ENCODE results near the gene LZTS2. TPM values are rescaled to one million over a fixed set of nuclear protein-coding genes. Genes with fewer than 3 reads are reported as not detected.

The LZTS2 gene
- total and polyA plus RNA-seq, 2 of the 8 experiments (the other 6 are each of a cell fraction or from before 2014, with no cell fraction given): 75.7 to 99.5 TPM

DNA sequence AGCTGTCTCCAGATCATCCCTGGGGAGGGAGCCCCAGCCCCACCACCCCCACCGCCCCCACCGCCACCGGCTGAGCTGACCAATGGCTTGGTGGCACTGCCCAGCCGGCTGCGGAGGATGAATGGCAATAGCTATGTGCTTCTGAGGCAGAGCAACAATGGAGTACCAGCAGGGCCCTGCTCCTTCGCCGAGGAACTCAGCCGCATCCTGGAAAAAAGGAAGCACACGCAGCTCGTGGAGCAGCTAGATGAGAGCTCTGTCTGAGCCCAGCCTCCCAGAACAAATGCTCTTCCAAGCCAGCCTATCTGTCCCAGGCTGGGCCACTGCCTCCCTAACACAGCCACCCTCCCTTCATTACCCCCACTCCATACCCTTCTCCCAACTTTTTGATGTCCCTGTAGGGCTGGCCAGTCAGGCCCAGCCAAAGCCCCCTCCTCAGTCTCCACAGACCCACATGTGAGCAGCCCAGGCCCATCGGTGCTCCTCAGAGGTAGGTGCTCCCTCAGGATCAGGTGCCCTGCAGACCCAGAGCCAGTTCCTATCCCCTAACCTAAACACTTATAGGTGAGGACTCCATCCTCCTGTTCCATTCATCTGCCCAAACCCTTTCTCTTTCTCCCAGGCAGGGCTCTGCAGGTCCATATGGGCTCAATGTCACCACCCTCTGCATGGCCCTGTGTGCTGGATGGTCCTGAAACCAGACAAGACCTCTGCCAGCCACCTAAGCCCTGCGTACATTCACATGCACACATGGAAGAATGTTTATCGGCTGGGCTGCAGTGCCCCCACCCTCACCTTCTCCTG is 15.5 kb upstream of the LZTS2 start:
- Histone ChIP-seq H3K79me1 (ENCODE audit: low read depth, low read length) (peaks cover 15% of the 10 kb centered on the region), H2BK120ac (replicated peaks; ENCODE audit: low read depth, low read length) (no peak overlapping the region), H3K27ac (ENCODE audit: low read depth, low read length) (no peak overlapping the region), H2BK12ac (ENCODE audit: low read depth, low read length) (no peak overlapping the region), H3K56ac (replicated peaks; ENCODE audit: insufficient read length, low read depth, low read length) (no peak overlapping the region), H2BK20ac (ENCODE audit: low read length) (no peak overlapping the region), H2AFZ (ENCODE audit: low read length) (no peak overlapping the region), H3K18ac (ENCODE audit: extremely low read depth, low read length) (no peak overlapping the region), H3K36me3 (ENCODE audit: control insufficient read depth in 2 of 4, insufficient read depth in 4 of 4, low read length in 3 of 4) (peaks cover 0 to 24% (median 7%) of the 10 kb centered on the region in 4 experiments; a peak in 4 of 8 replicates), H4K91ac (replicated peaks; ENCODE audit: insufficient read length, low read length) (no peak overlapping the region), H3K14ac (ENCODE audit: insufficient read length) (no peak overlapping the region), H3K4me3 (ENCODE audit: extremely low read depth in 1 of 4, insufficient read depth in 2 of 4, low read depth in 3 of 4, low read length in 4 of 4) (no peak overlapping the region), H2BK5ac (ENCODE audit: low read depth, low read length) (no peak overlapping the region), H3K9me3 (ENCODE audit: insufficient read depth in 2 of 2, low read depth in 1 of 2, low read length in 1 of 2) (no peaks in the 10 kb centered on the region), H4K8ac (ENCODE audit: extremely low read depth, insufficient read depth, low read length) (no peak overlapping the region), H3K23ac (ENCODE audit: insufficient read length) (no peak overlapping the region), H4K5ac (ENCODE audit: insufficient read length, low read depth, low read length) (no peak overlapping the region), H3K27me3 (replicated peaks in 1 of 4; ENCODE audit: control insufficient read depth in 3 of 4, extremely low read depth in 1 of 4, insufficient read depth in 3 of 4, low read length in 3 of 4) (no peaks in the 10 kb centered on the region), H2AK5ac (ENCODE audit: low read depth, low read length) (no peak overlapping the region), H3K4me2 (ENCODE audit: insufficient read depth in 1 of 2, low read depth in 2 of 2, low read length in 2 of 2) (no peak overlapping the region), H3K9ac (replicated peaks in 1 of 4; ENCODE audit: extremely low read depth in 1 of 4, low read depth in 3 of 4, low read length in 3 of 4) (no peak overlapping the region), H3K4me1 (replicated peaks in 1 of 4; ENCODE audit: control insufficient read depth in 3 of 4, insufficient read depth in 4 of 4, low read length in 3 of 4) (peaks cover 0 to 12% (median 5%) of the 10 kb centered on the region in 4 experiments; a peak in 4 of 7 replicates), H3K4ac (replicated peaks; ENCODE audit: insufficient read length, low read depth, low read length) (no peak overlapping the region), H3K23me2 (ENCODE audit: low read depth, low read length) (peaks cover 9% of the 10 kb centered on the region; the same call in 1 of the 2 replicates), H2BK15ac (ENCODE audit: low read length) (no peak overlapping the region), H4K20me1 (replicated peaks in 1 of 2; ENCODE audit: control insufficient read depth in 1 of 2, insufficient read depth in 2 of 2, low read length in 2 of 2) (peaks cover 0 to 10% of the 10 kb centered on the region in 2 experiments), H3K79me2 (ENCODE audit: control insufficient read depth in 1 of 2, insufficient read depth in 2 of 2, low read length in 2 of 2) (peaks cover 15 to 27% of the 10 kb centered on the region in 2 experiments)
- WGBS, 2 experiments (ENCODE audit: extremely low coverage in 1 of 2, insufficient coverage in 1 of 2, insufficient read length in 1 of 2, insufficient replicate concordance in 2 of 2, low coverage in 1 of 2, low lambda C conversion rate in 2 of 2, missing lambda C conversion rate in 1 of 2): 86% methylated on average over 9 of the region's 13 CpGs; no CpG with 5 or more reads in 1 of the 2 experiments
- POLR2A ChIA-PET (ENCODE audit: partially characterized antibody): interaction anchor here (1.3 to 1.7 kb wide), 3 partner anchors 9 to 18 kb away, joined by 3 to 4 read pairs (median 3); partner anchors contain the start of gene SEMA4G
- CTCF ChIA-PET (ENCODE audit: partially characterized antibody): interaction anchor here (1.0 to 21.2 kb wide), 4 partner anchors 14 to 29 kb away, joined by 4 to 352 read pairs (median 6); no protein-coding TSS in a partner anchor
- DNase-seq (ENCODE audit: low read depth in 1 of 2, low spot score in 2 of 2): no peak
- FAIRE-seq: no peak
- no peak for TF ChIP-seq KDM4A (IDR thresholded peaks at IDR 0.05; ENCODE audit: low read depth, low read length, severe bottlenecking)
- no peak for TF ChIP-seq CBX5 (IDR thresholded peaks at IDR 0.05; ENCODE audit: low read depth, low read length)
- no peak for TF ChIP-seq HDAC2 (IDR thresholded peaks at IDR 0.05; ENCODE audit: borderline replicate concordance in 1 of 2, low read depth in 2 of 2, low read length in 2 of 2)
- no peak for TF ChIP-seq MAFK (IDR thresholded peaks at IDR 0.05; ENCODE audit: low read depth, low read length)
- TF ChIP-seq KDM1A (IDR thresholded peaks at IDR 0.05; ENCODE audit: borderline replicate concordance, low read length): no peak
- no peak for TF ChIP-seq TEAD4 (IDR thresholded peaks at IDR 0.05; ENCODE audit: low read depth, low read length)
- no peak for TF ChIP-seq SP2 (IDR thresholded peaks at IDR 0.05; ENCODE audit: low read length)
- no peak for TF ChIP-seq NANOG (IDR thresholded peaks at IDR 0.05; ENCODE audit: insufficient read depth, low read depth, low read length, poor library complexity, severe bottlenecking)
- no peak for TF ChIP-seq RFX5 (IDR thresholded peaks at IDR 0.05; ENCODE audit: borderline replicate concordance, low read depth, low read length)
- no peak for TF ChIP-seq EGR1 (IDR thresholded peaks at IDR 0.05; ENCODE audit: borderline replicate concordance, low read depth, low read length)
- no peak for TF ChIP-seq RXRA (IDR thresholded peaks at IDR 0.05; ENCODE audit: insufficient read depth, low read depth, low read length)
- no peak for TF ChIP-seq SRF (IDR thresholded peaks at IDR 0.05; ENCODE audit: low read depth, low read length)
